ENCODE measurements around the gene LRCH4. TPM values are rescaled to one million over a fixed set of nuclear protein-coding genes. Genes with fewer than 3 reads are reported as not detected.

The LRCH4 gene
- total RNA-seq, 1 experiment from 2014 or later = 42.4 TPM

DNA sequence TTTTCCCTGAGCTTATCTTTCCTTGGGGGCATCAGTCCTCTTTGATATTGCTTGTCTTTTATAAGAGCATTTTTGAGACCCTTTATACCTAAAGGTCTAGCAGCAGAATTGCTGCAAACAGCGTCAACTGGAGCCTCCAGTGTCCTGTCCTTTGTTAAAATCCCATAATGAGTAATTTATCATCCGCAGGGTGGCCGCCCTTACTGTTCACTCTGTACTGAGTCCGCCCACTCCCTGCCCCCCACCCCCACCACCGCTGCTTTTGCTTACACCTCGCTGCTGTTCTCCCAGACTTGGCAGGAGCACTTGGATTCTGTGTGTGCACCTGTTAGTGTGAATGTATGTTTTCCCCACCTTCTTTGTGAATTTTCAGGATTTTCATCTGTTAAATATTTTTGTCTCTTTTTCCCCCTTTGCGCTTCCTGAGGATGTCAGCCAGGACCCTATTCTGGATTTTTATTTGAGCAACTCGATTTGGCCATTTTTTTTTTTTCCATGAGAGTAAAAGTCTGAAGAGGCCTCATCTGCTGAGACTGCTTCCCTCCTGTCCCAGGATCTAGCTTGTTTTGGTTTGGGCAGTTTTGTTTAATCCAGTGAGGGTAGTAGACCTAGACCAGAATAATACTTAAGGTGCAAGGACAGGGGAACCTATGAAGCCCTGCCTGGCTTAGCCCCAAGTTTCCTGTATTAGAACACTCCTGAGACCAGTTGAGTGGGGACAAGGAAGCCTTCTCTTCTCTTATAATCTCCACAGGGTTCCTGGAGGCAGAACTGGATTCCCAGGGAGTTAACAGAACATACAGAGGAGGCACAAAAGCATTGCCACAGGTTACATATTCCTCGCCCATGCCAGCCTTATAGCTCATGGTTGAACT, 38.8 kb downstream of the LRCH4 start:
- POLR2A ChIA-PET (ENCODE audit: low non-redundant PET) = interaction anchor here (0.6 kb wide), 1 partner anchor 215 kb away, joined by 7 read pairs; no protein-coding TSS in a partner anchor
- Histone ChIP-seq H3K36me3 (ENCODE audit: insufficient read depth, low read length, poor library complexity, severe bottlenecking) (peaks cover 5% of the 10 kb centered on the region), H3K27me3 (replicated peaks; ENCODE audit: insufficient read depth, low read depth, low read length, poor library complexity) (no peaks in the 10 kb centered on the region), H3K9me3 (ENCODE audit: low read depth, low read length, poor library complexity, severe bottlenecking) (no peaks in the 10 kb centered on the region), H3K4me3 (ENCODE audit: low read depth, low read length, poor library complexity, severe bottlenecking) (no peak overlapping the region), H3K27ac (ENCODE audit: low read depth, low read length, poor library complexity, severe bottlenecking) (peak overlapping the region; percentile 70), H3K4me1 (ENCODE audit: insufficient read depth, low read length, poor library complexity, severe bottlenecking) (peaks cover 28% of the 10 kb centered on the region)
- CTCF ChIA-PET = no interaction called here
- no TSS peak for BruUV-seq (replicated peaks)
- intact Hi-C loops (cut with micrococcal nuclease; ENCODE audit: unreplicated experiment) = no loop called here
- no peak for DNase-seq (ENCODE audit: low spot score)
- TF ChIP-seq EZH2 (IDR thresholded peaks at IDR 0.05; ENCODE audit: borderline replicate concordance, low read depth, low read length, poor library complexity, severe bottlenecking) = no peak
- TF ChIP-seq, protein P1, sequence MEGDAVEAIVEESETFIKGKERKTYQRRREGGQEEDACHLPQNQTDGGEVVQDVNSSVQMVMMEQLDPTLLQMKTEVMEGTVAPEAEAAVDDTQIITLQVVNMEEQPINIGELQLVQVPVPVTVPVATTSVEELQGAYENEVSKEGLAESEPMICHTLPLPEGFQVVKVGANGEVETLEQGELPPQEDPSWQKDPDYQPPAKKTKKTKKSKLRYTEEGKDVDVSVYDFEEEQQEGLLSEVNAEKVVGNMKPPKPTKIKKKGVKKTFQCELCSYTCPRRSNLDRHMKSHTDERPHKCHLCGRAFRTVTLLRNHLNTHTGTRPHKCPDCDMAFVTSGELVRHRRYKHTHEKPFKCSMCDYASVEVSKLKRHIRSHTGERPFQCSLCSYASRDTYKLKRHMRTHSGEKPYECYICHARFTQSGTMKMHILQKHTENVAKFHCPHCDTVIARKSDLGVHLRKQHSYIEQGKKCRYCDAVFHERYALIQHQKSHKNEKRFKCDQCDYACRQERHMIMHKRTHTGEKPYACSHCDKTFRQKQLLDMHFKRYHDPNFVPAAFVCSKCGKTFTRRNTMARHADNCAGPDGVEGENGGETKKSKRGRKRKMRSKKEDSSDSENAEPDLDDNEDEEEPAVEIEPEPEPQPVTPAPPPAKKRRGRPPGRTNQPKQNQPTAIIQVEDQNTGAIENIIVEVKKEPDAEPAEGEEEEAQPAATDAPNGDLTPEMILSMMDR (conservative IDR thresholded peaks at IDR 0.05; ENCODE audit: low read depth, low read length) = no peak

GRCh38 chr7:100546129-100546925, 39.6 kb downstream of the LRCH4 start:
- intact Hi-C loops (cut with micrococcal nuclease; ENCODE audit: unreplicated experiment) = no loop called here
- Histone ChIP-seq H3K27me3 (replicated peaks; ENCODE audit: insufficient read depth, low read depth, low read length, poor library complexity) (no peaks in the 10 kb centered on the region), H3K9me3 (ENCODE audit: low read depth, low read length, poor library complexity, severe bottlenecking) (no peaks in the 10 kb centered on the region), H3K4me1 (ENCODE audit: insufficient read depth, low read length, poor library complexity, severe bottlenecking) (peaks cover 28% of the 10 kb centered on the region), H3K4me3 (ENCODE audit: low read depth, low read length, poor library complexity, severe bottlenecking) (no peak overlapping the region), H3K27ac (ENCODE audit: low read depth, low read length, poor library complexity, severe bottlenecking) (peak overlapping the region; percentile 70), H3K36me3 (ENCODE audit: insufficient read depth, low read length, poor library complexity, severe bottlenecking) (peaks cover 5% of the 10 kb centered on the region)
- POLR2A ChIA-PET (ENCODE audit: low non-redundant PET) = no interaction called here
- no TSS peak for BruUV-seq (replicated peaks)
- TF ChIP-seq, protein P1 (conservative IDR thresholded peaks at IDR 0.05; ENCODE audit: low read depth, low read length) = no peak
- TF ChIP-seq EZH2 (IDR thresholded peaks at IDR 0.05; ENCODE audit: borderline replicate concordance, low read depth, low read length, poor library complexity, severe bottlenecking) = no peak
- CTCF ChIA-PET = interaction anchor here (0.6 kb wide), 1 partner anchor 86 kb away, joined by 3 read pairs; no protein-coding TSS in a partner anchor
- no peak for DNase-seq (ENCODE audit: low spot score)

DNA sequence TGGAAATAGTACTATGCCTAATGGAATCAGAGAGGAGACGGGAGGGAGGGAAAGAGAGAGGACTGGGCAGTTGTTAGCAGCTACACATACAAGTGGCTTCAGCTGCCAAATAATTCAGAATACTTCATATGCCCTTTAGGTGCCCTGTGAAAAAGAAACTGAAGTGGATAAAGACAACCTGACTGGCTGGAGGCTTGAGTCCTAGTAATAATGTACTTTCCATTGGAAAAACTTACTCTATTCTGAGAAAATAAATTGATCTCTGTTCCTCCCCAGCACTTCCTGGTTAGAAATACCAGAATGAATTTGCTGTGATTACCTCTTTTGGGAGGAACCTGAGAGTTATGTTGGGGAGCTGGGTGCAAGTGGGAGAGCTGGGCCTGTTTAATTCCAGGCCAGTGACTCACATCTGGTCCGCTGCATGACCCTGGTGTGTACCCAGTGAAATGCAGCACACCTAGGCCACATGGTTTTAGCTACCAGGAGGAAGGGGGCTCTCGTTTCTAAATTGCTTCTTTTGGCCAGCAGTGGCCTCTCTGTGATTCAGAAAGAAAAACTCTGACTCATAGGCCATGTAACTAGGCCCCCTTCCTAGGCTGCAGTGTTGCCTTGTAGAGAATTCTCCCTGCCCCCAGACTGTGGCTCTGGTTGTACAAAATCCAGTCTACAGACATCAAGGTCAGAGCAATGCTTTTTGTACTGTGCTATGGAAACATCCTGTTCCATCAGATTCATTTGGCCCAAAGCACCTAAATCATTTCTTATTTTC, 40.4 kb downstream of the LRCH4 start:
- BruUV-seq (replicated peaks) = no TSS peak
- CTCF ChIA-PET = interaction anchor here (0.6 kb wide), 1 partner anchor 87 kb away, joined by 3 read pairs; no protein-coding TSS in a partner anchor
- Histone ChIP-seq H3K27ac (ENCODE audit: low read depth, low read length, poor library complexity, severe bottlenecking) (peak overlapping the region; percentile 40), H3K9me3 (ENCODE audit: low read depth, low read length, poor library complexity, severe bottlenecking) (no peaks in the 10 kb centered on the region), H3K4me1 (ENCODE audit: insufficient read depth, low read length, poor library complexity, severe bottlenecking) (peaks cover 28% of the 10 kb centered on the region), H3K4me3 (ENCODE audit: low read depth, low read length, poor library complexity, severe bottlenecking) (no peak overlapping the region), H3K36me3 (ENCODE audit: insufficient read depth, low read length, poor library complexity, severe bottlenecking) (peaks cover 4% of the 10 kb centered on the region), H3K27me3 (replicated peaks; ENCODE audit: insufficient read depth, low read depth, low read length, poor library complexity) (no peaks in the 10 kb centered on the region)
- no peak for TF ChIP-seq EZH2 (IDR thresholded peaks at IDR 0.05; ENCODE audit: borderline replicate concordance, low read depth, low read length, poor library complexity, severe bottlenecking)
- TF ChIP-seq, protein P1 (conservative IDR thresholded peaks at IDR 0.05; ENCODE audit: low read depth, low read length) = no peak
- peak; percentile 50 for DNase-seq (ENCODE audit: low spot score)
- POLR2A ChIA-PET (ENCODE audit: low non-redundant PET) = no interaction called here
- intact Hi-C loops (cut with micrococcal nuclease; ENCODE audit: unreplicated experiment) = no loop called here

Data from A673 (cell line).